IPS-20b (cell line): ENCODE data around the gene NDUFS7.
A peak's percentile ranks its signal among the peaks of the same experiment; 100 is the strongest.

Source experiments
- H3K27ac ChIP-seq: one replicate; pipeline ENCODE4 v1.5.1; 2013; ENCODE audit warnings: low read length
- H3K27me3 ChIP-seq: 2 replicates; pipeline ENCODE4 v1.6.1; 2013; ENCODE audit warnings: mild to moderate bottlenecking, low read length, inconsistent platforms; ENCODE audit not compliant: insufficient read depth
- H3K36me3 ChIP-seq: 2 replicates; pipeline ENCODE4 v1.6.1; 2013; ENCODE audit warnings: low read depth, mild to moderate bottlenecking, inconsistent platforms, low read length, moderate library complexity; ENCODE audit not compliant: insufficient read depth
- H3K4me1 ChIP-seq: 2 replicates; pipeline ENCODE4 v1.6.1; 2013; ENCODE audit warnings: mild to moderate bottlenecking, control low read depth, inconsistent platforms, low read length, moderate library complexity; ENCODE audit not compliant: insufficient read depth
- H3K4me3 ChIP-seq: 2 replicates; pipeline ENCODE4 v1.5.1; 2013; ENCODE audit warnings: mild to moderate bottlenecking, low read length, inconsistent platforms
- H3K9ac ChIP-seq: 2 replicates; pipeline ENCODE4 v1.6.1; 2013; ENCODE audit warnings: low read depth, mild to moderate bottlenecking, inconsistent platforms, low read length, moderate library complexity
- H3K9me3 ChIP-seq: 2 replicates; pipeline ENCODE4 v1.6.1; 2013; ENCODE audit warnings: mild to moderate bottlenecking, low read depth, low read length, inconsistent platforms; ENCODE audit not compliant: insufficient read depth

Gene NDUFS7

DNA sequence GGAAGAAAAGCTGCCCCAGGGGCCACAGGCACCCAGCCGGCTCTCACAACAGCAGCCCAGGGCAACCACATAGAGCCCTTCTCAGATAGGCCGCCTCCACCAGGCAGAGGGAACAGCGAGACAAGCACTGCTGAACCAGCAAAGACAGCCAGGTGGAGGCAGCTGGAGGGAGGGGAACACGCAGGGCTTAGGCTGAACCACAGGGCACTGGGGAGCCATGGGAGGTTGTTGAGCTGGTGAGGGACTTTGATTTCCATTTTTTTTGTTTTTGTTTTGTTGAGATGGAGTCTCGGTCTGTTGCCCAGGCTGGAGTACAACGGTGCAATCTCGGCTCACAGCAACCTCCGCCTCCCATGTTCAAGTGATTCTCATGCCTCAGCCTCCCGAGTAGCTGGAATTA lies 14.1 kb downstream of the NDUFS7 start:
- no peaks in the 10 kb centered on the region for H3K9me3 ChIP-seq
- H3K27ac ChIP-seq: no peak overlapping the region
- H3K4me3 ChIP-seq: no peak overlapping the region
- H3K4me1 ChIP-seq: no peaks in the 10 kb centered on the region
- H3K9ac ChIP-seq: no peak overlapping the region
- no peaks in the 10 kb centered on the region for H3K36me3 ChIP-seq
- peaks cover 7% of the 10 kb centered on the region; the same call in 1 of the 2 replicates for H3K27me3 ChIP-seq

- H3K9me3 ChIP-seq: no peaks in the 10 kb centered on the region
- no peak overlapping the region for H3K9ac ChIP-seq
- peaks cover 7% of the 10 kb centered on the region; the same call in 1 of the 2 replicates for H3K27me3 ChIP-seq
- no peaks in the 10 kb centered on the region for H3K36me3 ChIP-seq
- H3K27ac ChIP-seq: no peak overlapping the region
- no peaks in the 10 kb centered on the region for H3K4me1 ChIP-seq
- no peak overlapping the region for H3K4me3 ChIP-seq
Measured at GRCh38 chr19:1399079-1399478, 15.4 kb downstream of the NDUFS7 start.

- H3K4me1 ChIP-seq: no peaks in the 10 kb centered on the region
- H3K36me3 ChIP-seq: no peaks in the 10 kb centered on the region
- H3K9ac ChIP-seq: no peak overlapping the region
- no peak overlapping the region for H3K4me3 ChIP-seq
- H3K27ac ChIP-seq: no peak overlapping the region
- no peaks in the 10 kb centered on the region for H3K9me3 ChIP-seq
- peaks cover 7% of the 10 kb centered on the region; the same call in 1 of the 2 replicates for H3K27me3 ChIP-seq
Measured at GRCh38 chr19:1399745-1400144, 16.0 kb downstream of the NDUFS7 start.

- H3K9ac ChIP-seq: no peak overlapping the region; the same call in 1 of the 2 replicates
- H3K4me1 ChIP-seq: no peaks in the 10 kb centered on the region
- H3K9me3 ChIP-seq: no peaks in the 10 kb centered on the region
- H3K4me3 ChIP-seq: peak overlapping the region; percentile 58; the same call in 1 of the 2 replicates
- no peak overlapping the region for H3K27ac ChIP-seq
- peaks cover 7% of the 10 kb centered on the region; the same call in 1 of the 2 replicates for H3K27me3 ChIP-seq
- no peaks in the 10 kb centered on the region for H3K36me3 ChIP-seq
Measured at GRCh38 chr19:1400281-1401137, 16.8 kb downstream of the NDUFS7 start.

DNA sequence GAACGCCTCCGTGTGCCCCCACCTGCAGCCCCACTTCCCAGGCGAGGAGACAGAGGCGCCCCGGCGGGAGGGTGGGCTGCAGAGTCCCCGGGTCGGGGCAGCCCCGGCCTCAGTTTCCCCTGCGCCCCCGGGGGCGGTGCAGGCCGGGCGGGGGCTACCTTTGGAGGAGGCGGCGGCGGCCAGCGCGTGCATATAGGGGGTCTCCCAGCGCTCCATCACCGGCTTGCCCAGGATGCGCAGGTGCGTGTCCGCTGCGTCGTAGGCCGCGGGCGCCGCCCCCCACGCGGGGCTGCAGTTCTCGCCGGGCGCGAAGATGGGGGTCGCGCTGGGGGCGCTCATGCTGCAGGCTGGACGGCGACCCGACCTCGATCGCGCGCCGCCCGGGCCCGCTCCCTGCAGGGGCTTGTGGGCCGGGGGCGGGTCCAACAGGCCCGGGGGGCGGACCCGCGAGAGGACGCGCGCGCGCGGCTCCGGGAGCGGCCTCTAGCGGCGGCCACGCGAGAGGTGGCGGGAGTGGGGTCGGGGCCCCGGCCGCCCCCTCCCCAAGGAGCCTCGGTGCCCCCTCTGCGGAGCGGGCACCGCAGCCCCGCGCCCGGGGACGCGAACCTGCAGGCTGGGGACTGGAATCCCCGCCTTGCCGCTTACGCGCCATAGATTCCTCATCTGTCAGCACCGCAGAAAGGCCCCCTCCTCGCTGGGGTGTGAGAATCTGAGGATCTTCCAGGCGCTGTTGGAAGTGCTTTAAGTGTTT lies 17.6 kb downstream of the NDUFS7 start, which contains the start of gene GAMT:
Gene GAMT, minus strand, starts transcription at position 405 of the 751 bp plus-strand sequence. Its CDS starts 66 bp downstream, at position 339.
- H3K27me3 ChIP-seq: peaks cover 7% of the 10 kb centered on the region; the same call in 1 of the 2 replicates
- H3K27ac ChIP-seq: no peak within 1 kb of the TSS
- H3K9me3 ChIP-seq: no peaks in the 10 kb centered on the region
- no peaks in the 10 kb centered on the region for H3K4me1 ChIP-seq
- H3K4me3 ChIP-seq: peak within 1 kb of the TSS; percentile 58; the same call in 1 of the 2 replicates
- H3K9ac ChIP-seq: no peak within 1 kb of the TSS; the same call in 1 of the 2 replicates
- H3K36me3 ChIP-seq: no peaks in the 10 kb centered on the region

DNA sequence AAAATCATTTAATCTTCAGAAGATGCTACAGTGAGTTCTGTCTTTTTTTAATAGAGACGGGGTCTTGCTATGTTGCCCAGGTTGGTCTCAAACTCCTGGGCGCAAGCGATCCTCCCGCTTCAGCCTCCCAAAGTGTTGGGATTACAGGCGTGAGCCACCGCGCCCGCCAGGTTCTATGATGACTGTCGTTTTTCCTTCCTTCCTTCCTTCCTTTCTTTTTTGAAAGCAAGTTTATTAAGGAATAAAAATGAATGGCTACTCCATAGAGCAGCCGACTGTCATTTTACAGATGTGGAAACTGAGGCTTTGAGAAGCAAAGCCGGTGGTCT lies 18.1 kb downstream of the NDUFS7 start:
- Histone ChIP-seq H3K36me3 (no peaks in the 10 kb centered on the region), H3K27me3 (peaks cover 7% of the 10 kb centered on the region; the same call in 1 of the 2 replicates), H3K9ac (no peak overlapping the region), H3K27ac (no peak overlapping the region), H3K4me3 (peak overlapping the region; percentile 58; the same call in 1 of the 2 replicates), H3K9me3 (no peaks in the 10 kb centered on the region), H3K4me1 (no peaks in the 10 kb centered on the region)

GRCh38 chr19:1402411-1403070 lies 18.8 kb downstream of the NDUFS7 start:
- H3K27ac ChIP-seq: no peak overlapping the region
- no peaks in the 10 kb centered on the region for H3K36me3 ChIP-seq
- peaks cover 7% of the 10 kb centered on the region; the same call in 1 of the 2 replicates for H3K27me3 ChIP-seq
- H3K9me3 ChIP-seq: no peaks in the 10 kb centered on the region
- H3K4me3 ChIP-seq: no peak overlapping the region
- H3K4me1 ChIP-seq: no peaks in the 10 kb centered on the region
- H3K9ac ChIP-seq: no peak overlapping the region

DNA sequence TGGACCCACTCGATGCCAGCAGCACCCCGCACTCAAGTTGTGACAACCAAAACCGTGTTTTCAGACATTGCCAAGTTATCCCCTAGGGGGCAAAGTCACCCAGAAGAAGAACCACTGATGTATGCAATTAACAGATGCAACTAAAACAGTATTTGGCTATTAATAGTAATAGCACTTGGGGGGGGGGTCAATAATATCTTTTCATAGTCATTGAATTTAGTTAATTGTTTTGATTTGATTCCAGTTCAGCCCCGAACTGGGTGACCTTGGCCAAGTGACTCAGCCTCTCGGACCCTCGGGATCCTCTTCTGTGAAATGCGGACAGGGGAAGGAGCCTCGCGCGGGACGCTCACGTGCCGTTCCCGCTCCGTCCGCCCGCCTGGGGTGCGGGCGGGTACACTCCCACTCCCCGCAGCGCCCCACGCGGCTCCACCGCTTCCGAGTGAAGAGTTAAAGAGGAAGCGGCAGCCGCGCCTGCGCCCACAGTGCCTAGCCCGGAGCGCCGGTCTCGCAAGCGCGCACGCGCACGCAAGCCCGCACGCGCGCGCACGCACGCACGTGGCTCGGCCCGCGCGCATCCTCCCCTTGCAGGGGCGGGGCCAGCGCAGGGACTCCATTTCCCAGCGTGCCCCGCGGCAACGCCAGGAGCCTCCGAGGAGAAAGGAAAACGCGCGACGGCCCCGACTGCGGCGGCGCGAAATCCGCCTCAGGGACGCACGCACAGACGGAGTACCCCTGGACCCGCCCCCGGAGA lies 23.2 kb downstream of the NDUFS7 start:
- H3K27me3 ChIP-seq: peaks cover 2% of the 10 kb centered on the region; the same call in 1 of the 2 replicates
- peak overlapping the region; percentile 68; the same call in 1 of the 2 replicates for H3K9ac ChIP-seq
- peaks cover 17% of the 10 kb centered on the region for H3K36me3 ChIP-seq
- H3K4me1 ChIP-seq: peaks cover 8% of the 10 kb centered on the region
- H3K27ac ChIP-seq: no peak overlapping the region
- H3K4me3 ChIP-seq: peak overlapping the region; percentile 86
- H3K9me3 ChIP-seq: no peaks in the 10 kb centered on the region

GRCh38 chr19:1407528-1408299 lies 24.0 kb downstream of the NDUFS7 start, which contains the start of gene DAZAP1:
Gene DAZAP1, plus strand, starts transcription at chr19:1407586. Its CDS starts 188 bp downstream, at chr19:1407774.
- peaks cover 24% of the 10 kb centered on the region for H3K36me3 ChIP-seq
- peak within 1 kb of the TSS; percentile 91 for H3K9ac ChIP-seq
- no peaks in the 10 kb centered on the region for H3K27me3 ChIP-seq
- peak within 1 kb of the TSS; percentile 91 for H3K4me3 ChIP-seq
- H3K9me3 ChIP-seq: no peaks in the 10 kb centered on the region
- H3K4me1 ChIP-seq: peaks cover 8% of the 10 kb centered on the region
- peak within 1 kb of the TSS; percentile 0 for H3K27ac ChIP-seq
